ENCODE data around the gene OR8A1. TPM values are rescaled to one million over a fixed set of nuclear protein-coding genes. Genes with fewer than 3 reads are reported as not detected.

The OR8A1 gene
- total RNA-seq, 1 donor from 2014 or later, result not detected

DNA sequence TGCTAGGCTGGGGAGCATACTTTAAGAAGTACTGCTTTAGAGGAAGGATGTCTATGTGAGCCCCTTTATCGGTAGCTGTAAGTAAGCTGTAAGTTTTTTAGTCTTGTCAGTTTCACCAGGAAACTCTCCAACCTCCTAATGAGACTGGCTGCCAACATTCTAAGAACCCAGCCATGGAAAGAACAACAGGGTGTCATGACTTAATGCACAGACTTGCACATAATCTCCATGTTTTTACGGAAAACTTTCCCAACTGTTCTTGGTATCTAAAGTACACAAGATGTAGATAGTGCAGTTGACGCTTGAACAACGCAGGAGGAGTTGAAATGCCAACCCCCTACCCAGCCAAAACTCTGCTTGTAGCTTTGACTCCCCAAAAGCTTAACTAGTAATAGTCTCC lies 9.0 kb downstream of the OR8A1 start:
- no peak for DNase-seq
- H3K4me1 ChIP-seq, result no peaks in the 10 kb centered on the region
- H3K9me3 ChIP-seq (replicated peaks), result peaks cover 12% of the 10 kb centered on the region
- no peaks in the 10 kb centered on the region for H3K27me3 ChIP-seq (ENCODE audit: low read depth)
- no peak overlapping the region for H3K4me3 ChIP-seq
- intact Hi-C loops (cut with micrococcal nuclease), result no loop called here
- no peak overlapping the region for H3K27ac ChIP-seq (replicated peaks)
- no peak for TF ChIP-seq CTCF (IDR thresholded peaks at IDR 0.05; ENCODE audit: borderline replicate concordance)
- H3K36me3 ChIP-seq, result no peaks in the 10 kb centered on the region

- Histone ChIP-seq H3K27me3 (ENCODE audit: low read depth) (peaks cover 5% of the 10 kb centered on the region), H3K4me1 (no peaks in the 10 kb centered on the region), H3K36me3 (no peaks in the 10 kb centered on the region), H3K4me3 (no peak overlapping the region), H3K27ac (replicated peaks) (no peak overlapping the region), H3K9me3 (replicated peaks) (no peaks in the 10 kb centered on the region)
- intact Hi-C loops (cut with micrococcal nuclease), result no loop called here
- no peak for TF ChIP-seq CTCF (IDR thresholded peaks at IDR 0.05; ENCODE audit: borderline replicate concordance)
- DNase-seq, result no peak
Measured at GRCh38 chr11:124581817-124582216, 12.0 kb downstream of the OR8A1 start.

DNA sequence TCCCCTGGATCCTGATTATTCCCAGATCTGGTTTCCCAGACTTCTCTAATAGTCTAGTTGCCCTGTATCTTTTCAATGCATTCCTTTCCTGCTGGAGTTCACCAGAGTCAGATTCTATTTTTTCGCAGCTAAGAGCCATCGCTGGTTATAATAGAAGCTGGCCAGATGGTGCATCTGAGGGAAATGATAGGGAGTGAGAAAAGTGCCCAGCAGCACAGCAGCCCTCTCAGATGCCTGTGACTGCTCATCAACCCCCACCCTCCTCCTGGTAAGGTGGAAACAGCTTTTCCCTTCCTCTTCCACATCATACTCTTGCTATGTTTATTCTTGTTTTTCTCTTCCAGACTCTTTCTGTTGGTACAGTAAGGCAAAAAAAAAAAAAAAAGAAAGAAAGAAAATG lies 12.8 kb downstream of the OR8A1 start:
- Histone ChIP-seq H3K27me3 (ENCODE audit: low read depth) (peaks cover 12% of the 10 kb centered on the region), H3K36me3 (no peaks in the 10 kb centered on the region), H3K4me1 (no peaks in the 10 kb centered on the region), H3K9me3 (replicated peaks) (no peaks in the 10 kb centered on the region), H3K4me3 (no peak overlapping the region), H3K27ac (replicated peaks) (no peak overlapping the region)
- TF ChIP-seq CTCF (IDR thresholded peaks at IDR 0.05; ENCODE audit: borderline replicate concordance), result no peak
- intact Hi-C loops (cut with micrococcal nuclease), result no loop called here
- DNase-seq, result no peak

DNA sequence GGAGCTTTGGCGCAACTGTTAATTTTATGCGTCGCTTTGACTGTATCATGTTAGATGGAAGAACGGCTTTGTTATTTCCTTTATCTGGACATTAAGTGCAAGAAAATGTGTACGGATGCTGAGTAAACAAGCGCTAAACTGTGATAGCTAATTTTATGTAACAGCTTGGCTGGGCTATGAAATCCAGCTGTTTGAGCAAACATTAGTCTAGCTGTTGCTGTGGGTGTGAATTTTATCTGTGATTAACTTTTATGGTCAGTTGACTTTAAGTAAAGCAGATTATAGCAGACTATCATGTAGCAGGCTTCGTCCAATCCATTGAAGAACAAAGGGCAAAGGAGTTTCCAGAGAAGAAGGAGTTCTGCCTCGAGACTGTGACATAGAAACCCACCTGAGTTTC lies 14.0 kb downstream of the OR8A1 start:
- Histone ChIP-seq H3K36me3 (no peaks in the 10 kb centered on the region), H3K9me3 (replicated peaks) (no peaks in the 10 kb centered on the region), H3K27me3 (ENCODE audit: low read depth) (peaks cover 25% of the 10 kb centered on the region), H3K4me3 (no peak overlapping the region), H3K27ac (replicated peaks) (no peak overlapping the region), H3K4me1 (no peaks in the 10 kb centered on the region)
- DNase-seq, result no peak
- intact Hi-C loops (cut with micrococcal nuclease), result no loop called here
- TF ChIP-seq CTCF (IDR thresholded peaks at IDR 0.05; ENCODE audit: borderline replicate concordance), result no peak

- H3K27ac ChIP-seq (replicated peaks), result no peak overlapping the region
- no peak overlapping the region for H3K4me3 ChIP-seq
- H3K4me1 ChIP-seq, result no peaks in the 10 kb centered on the region
- no peak for TF ChIP-seq CTCF (IDR thresholded peaks at IDR 0.05; ENCODE audit: borderline replicate concordance)
- peaks cover 28% of the 10 kb centered on the region for H3K27me3 ChIP-seq (ENCODE audit: low read depth)
- no peak for DNase-seq
- H3K36me3 ChIP-seq, result no peaks in the 10 kb centered on the region
- intact Hi-C loops (cut with micrococcal nuclease), result loop anchor here (5.0 kb wide), 2 partner anchors 168 to 513 kb away; no protein-coding TSS in a partner anchor
- no peaks in the 10 kb centered on the region for H3K9me3 ChIP-seq (replicated peaks)
Measured at GRCh38 chr11:124584681-124585372, 15.0 kb downstream of the OR8A1 start.
